ENCODE measurements around the gene EYS. TPM values are rescaled to one million over a fixed set of nuclear protein-coding genes. Genes with fewer than 3 reads are reported as not detected.

EYS gene
- total RNA-seq, 6 experiments from 2014 or later, result 0.54 to 2.3 (median 0.74) TPM; not detected in 1

DNA sequence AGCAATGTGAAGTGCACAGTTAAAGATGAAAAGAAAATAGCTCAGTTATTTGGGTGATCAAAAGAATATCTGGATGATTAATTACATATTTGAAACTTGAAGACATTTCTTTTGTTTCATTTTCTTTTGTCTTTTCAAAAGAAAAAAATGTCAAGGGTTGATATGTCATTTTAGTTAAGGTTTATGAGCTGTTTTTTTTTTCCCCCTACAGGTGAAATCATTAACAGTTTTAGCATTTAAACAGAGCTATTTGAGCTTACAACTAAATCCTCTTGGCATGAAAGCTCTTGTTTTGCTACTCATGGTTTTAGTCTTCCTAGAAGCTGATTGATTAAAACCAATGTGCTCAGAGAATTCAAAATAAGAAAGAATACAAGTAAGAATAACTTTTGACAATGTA, 1184.2 kb downstream of the EYS start:
- TF ChIP-seq, protein P1, sequence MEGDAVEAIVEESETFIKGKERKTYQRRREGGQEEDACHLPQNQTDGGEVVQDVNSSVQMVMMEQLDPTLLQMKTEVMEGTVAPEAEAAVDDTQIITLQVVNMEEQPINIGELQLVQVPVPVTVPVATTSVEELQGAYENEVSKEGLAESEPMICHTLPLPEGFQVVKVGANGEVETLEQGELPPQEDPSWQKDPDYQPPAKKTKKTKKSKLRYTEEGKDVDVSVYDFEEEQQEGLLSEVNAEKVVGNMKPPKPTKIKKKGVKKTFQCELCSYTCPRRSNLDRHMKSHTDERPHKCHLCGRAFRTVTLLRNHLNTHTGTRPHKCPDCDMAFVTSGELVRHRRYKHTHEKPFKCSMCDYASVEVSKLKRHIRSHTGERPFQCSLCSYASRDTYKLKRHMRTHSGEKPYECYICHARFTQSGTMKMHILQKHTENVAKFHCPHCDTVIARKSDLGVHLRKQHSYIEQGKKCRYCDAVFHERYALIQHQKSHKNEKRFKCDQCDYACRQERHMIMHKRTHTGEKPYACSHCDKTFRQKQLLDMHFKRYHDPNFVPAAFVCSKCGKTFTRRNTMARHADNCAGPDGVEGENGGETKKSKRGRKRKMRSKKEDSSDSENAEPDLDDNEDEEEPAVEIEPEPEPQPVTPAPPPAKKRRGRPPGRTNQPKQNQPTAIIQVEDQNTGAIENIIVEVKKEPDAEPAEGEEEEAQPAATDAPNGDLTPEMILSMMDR (IDR thresholded peaks at IDR 0.05), result no peak
- no peak for TF ChIP-seq POLR2A (IDR thresholded peaks at IDR 0.05)
- Histone ChIP-seq H3K4me3 (no peak overlapping the region), H3K36me3 (no peaks in the 10 kb centered on the region), H3K9me3 (no peaks in the 10 kb centered on the region), H3K4me1 (no peaks in the 10 kb centered on the region), H3K27ac (no peak overlapping the region), H3K27me3 (no peaks in the 10 kb centered on the region)
- no peak for DNase-seq
- intact Hi-C loops (cut with DNase I), result no loop called here
- no peak for ATAC-seq

DNA sequence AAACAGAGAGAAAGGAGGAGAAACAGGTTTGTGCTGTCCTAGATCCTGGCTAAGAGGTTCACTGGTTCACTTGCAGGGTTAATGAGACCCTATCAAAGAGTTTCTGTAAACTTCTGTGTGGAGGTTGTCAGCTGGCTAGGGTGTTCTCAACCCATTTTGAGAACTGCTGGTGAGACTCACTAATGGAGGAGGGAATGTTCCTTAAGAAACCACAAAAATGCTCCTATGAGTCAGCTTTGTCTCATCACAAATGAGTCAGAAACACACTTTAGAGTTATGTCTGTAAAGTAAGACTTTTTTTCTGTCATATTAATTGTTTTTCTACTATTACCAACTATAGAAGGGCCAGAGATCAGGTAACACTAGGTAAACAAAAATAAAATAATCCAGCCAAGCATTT, 1187.0 kb downstream of the EYS start:
- no peaks in the 10 kb centered on the region for H3K36me3 ChIP-seq
- no peaks in the 10 kb centered on the region for H3K4me1 ChIP-seq
- intact Hi-C loops (cut with DNase I), result no loop called here
- no peak overlapping the region for H3K27ac ChIP-seq
- H3K4me3 ChIP-seq, result no peak overlapping the region
- no peak for DNase-seq
- H3K9me3 ChIP-seq, result no peaks in the 10 kb centered on the region
- ATAC-seq, result no peak
- no peak for TF ChIP-seq POLR2A (IDR thresholded peaks at IDR 0.05)
- TF ChIP-seq, protein P1 (IDR thresholded peaks at IDR 0.05), result no peak
- no peaks in the 10 kb centered on the region for H3K27me3 ChIP-seq

DNA sequence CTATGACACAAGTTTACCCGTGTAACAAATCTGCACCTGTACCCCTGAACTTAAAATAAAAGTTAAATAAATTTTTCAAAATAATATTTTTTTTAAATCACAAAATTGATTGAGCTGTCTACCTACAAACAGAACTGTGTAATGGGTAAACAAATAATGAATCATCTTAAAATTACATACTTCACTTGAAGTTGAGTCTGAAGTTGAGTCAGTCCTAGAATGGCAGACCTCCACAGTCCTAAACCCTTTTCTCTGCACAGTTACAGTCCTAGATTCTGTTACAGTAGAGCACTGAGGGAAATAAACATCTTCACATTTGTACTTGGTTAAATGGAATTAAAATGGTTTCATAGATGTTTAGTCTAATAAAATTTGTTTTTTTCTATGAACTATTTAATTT, 1190.6 kb downstream of the EYS start:
- Histone ChIP-seq H3K27me3 (no peaks in the 10 kb centered on the region), H3K9me3 (no peaks in the 10 kb centered on the region), H3K4me1 (no peaks in the 10 kb centered on the region), H3K4me3 (no peak overlapping the region), H3K36me3 (no peaks in the 10 kb centered on the region), H3K27ac (no peak overlapping the region)
- 59% methylated on average over 1 of the region's 1 CpG for WGBS (ENCODE audit: insufficient coverage, low coverage, low lambda C conversion rate, missing lambda C conversion rate)
- ATAC-seq, result no peak
- intact Hi-C loops (cut with DNase I), result no loop called here
- TF ChIP-seq POLR2A (IDR thresholded peaks at IDR 0.05), result no peak
- TF ChIP-seq, protein P1 (IDR thresholded peaks at IDR 0.05), result no peak
- no peak for DNase-seq

DNA sequence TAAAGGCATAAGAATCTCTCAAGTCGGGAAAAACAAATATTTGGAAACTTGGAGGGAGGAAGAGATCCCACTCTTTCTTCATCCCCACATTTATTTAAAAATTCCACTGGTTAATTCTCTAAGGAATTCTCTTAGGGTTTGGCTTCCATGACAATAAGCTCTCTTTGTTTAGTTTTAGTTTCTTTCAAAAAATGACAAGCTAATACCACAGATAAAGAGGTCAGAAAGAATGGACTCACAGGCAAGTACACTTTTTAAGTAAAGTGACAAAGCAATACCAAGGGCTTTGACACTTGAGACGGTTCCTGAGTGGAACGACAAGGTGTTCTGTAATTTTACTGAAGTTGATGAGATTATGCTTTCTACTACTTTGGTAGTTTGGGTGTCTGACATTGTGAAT, 1199.4 kb downstream of the EYS start:
- no peaks in the 10 kb centered on the region for H3K4me1 ChIP-seq
- no peak for DNase-seq
- H3K27me3 ChIP-seq, result no peaks in the 10 kb centered on the region
- 55% methylated on average over 3 of the region's 3 CpGs for WGBS (ENCODE audit: insufficient coverage, low coverage, low lambda C conversion rate, missing lambda C conversion rate)
- no peaks in the 10 kb centered on the region for H3K9me3 ChIP-seq
- no peaks in the 10 kb centered on the region for H3K36me3 ChIP-seq
- TF ChIP-seq, protein P1 (IDR thresholded peaks at IDR 0.05), result no peak
- no peak for TF ChIP-seq POLR2A (IDR thresholded peaks at IDR 0.05)
- ATAC-seq, result no peak
- intact Hi-C loops (cut with DNase I), result no loop called here
- no peak overlapping the region for H3K27ac ChIP-seq
- no peak overlapping the region for H3K4me3 ChIP-seq

DNA sequence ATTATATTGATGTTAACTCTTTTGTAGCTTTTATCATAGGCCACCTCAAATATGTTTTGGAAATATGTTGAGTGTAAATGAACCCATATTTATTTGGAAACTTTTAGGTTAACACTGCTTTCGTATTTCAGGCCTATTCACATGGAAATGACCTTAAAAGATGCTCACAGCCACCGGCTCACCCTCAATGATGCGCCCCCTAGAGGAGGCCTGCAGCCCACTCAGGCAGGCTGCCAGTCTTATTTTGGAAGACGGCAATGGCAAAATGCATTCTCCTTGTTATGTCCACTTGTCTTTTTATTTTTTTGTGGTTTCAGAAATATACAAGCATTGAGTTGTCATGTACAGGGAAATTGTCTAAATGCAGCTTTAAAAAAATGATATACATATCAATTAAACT, 1201.7 kb downstream of the EYS start:
- no peaks in the 10 kb centered on the region for H3K4me1 ChIP-seq
- H3K27ac ChIP-seq, result no peak overlapping the region
- TF ChIP-seq, protein P1 (IDR thresholded peaks at IDR 0.05), result peak in 3 of 4 donors; percentile 4 to 20 (median 5)
- TF ChIP-seq POLR2A (IDR thresholded peaks at IDR 0.05), result no peak
- intact Hi-C loops (cut with DNase I), result no loop called here
- H3K9me3 ChIP-seq, result no peaks in the 10 kb centered on the region
- 34% methylated on average over 4 of the region's 4 CpGs for WGBS (ENCODE audit: insufficient coverage, low coverage, low lambda C conversion rate, missing lambda C conversion rate)
- H3K4me3 ChIP-seq, result no peak overlapping the region
- DNase-seq (no peak), ATAC-seq (no peak)
- H3K36me3 ChIP-seq, result no peaks in the 10 kb centered on the region
- no peaks in the 10 kb centered on the region for H3K27me3 ChIP-seq
